Measurements from ENCODE around the gene CALM3.
"Not testable (repeated sequence)": the region's sequence is repeated elsewhere in the genome, so short reads cannot be mapped to it uniquely, and the experiment has no call there.

The CALM3 gene

DNA sequence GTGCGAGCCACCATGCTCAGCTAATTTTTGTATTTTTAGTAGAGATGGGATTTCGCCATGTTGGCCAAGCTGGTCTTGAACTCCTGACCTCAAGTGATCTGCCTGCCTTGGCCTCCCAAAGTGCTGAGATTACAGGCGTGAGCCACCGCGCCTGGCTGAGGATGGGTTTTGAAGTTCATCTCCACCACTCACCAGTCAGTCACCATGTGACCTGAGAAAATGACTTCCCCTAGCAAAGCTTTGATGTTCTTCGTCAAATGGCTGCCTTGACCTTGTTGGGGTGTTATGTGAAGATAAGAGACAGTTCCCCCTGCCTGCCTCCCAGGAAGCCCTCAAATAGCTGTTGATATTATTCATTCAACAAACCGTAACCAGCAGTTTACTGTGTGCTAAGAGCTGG is 27.8 kb downstream of the CALM3 start:
- in situ Hi-C loops (cut with MboI; ENCODE audit: low sequenced_read_pairs); H3K4me1 ChIP-seq; H3K27me3 ChIP-seq (ENCODE audit: low read depth); DNase-seq (ENCODE audit: low spot score in 2 of 2); H3K36me3 ChIP-seq (replicated peaks); H3K4me3 ChIP-seq; H3K9me3 ChIP-seq: not testable (repeated sequence)

DNA sequence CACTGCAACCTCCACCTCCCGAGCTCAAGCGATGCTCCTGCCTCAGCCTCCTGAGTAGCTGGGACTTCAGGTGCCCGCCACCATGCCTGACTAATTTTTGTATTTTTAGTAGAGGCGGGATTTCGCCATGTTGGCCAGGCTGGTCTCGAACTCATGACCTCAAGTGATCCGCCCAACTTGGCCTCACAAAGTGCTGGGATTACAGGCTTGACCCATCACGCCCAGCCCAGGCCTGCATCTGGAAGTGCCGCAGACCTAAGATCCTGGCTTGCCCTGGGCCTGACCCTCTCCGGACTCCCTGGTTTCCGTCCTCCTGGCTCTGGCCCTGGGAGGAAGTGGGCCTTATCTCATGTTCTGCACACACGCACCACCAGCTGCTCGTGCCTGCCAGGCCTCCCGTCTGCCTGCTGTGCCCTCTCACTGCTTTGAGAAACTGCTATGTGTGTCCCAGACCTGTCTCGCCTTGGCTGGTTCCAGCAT is 28.5 kb downstream of the CALM3 start:
- in situ Hi-C loops (cut with MboI; ENCODE audit: low sequenced_read_pairs): no loop called here
- no peaks in the 10 kb centered on the region for H3K36me3 ChIP-seq (replicated peaks)
- H3K4me3 ChIP-seq: no peak overlapping the region

DNA sequence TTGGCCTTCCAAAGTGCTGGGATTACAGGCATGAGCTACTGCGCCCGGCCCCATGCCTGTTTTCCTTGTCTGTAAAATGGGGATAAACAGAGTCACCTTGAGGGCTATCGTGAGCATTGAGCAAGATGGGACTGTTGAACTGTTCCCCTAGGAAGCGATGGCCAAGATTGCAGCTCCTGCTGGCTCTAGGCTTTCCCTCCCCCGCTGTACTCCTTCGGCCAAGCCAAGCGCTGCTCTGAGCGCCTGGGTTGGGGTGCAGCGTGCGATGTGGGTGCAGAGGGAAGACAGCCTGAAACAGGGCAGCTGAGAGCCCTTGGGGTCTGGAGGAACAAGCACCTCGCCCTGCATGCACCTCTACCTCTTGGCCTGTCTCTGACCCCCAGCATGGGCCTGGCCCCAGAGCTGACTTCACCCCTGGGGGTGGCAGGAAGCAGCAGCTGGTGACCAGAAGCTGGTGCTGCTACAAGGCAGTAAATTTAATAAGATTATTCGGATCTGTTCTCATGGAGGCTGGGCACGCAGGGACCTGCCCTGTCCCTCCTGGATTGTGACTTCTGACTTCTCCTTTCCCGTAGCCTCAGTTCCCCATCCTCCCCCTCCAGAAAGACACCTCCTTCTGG is 29.6 kb downstream of the CALM3 start:
- no peak for DNase-seq (ENCODE audit: low spot score in 2 of 2)
- Histone ChIP-seq H3K27me3 (ENCODE audit: low read depth) (no peaks in the 10 kb centered on the region), H3K36me3 (replicated peaks) (no peaks in the 10 kb centered on the region), H3K4me1 (peaks cover 5% of the 10 kb centered on the region), H3K4me3 (no peak overlapping the region), H3K9me3 (no peaks in the 10 kb centered on the region)
- in situ Hi-C loops (cut with MboI; ENCODE audit: low sequenced_read_pairs): no loop called here

More for the DNA sequence above, 28.5 kb downstream of the CALM3 start:
- no peak for DNase-seq (ENCODE audit: low spot score in 2 of 2)
- Histone ChIP-seq H3K9me3 (no peaks in the 10 kb centered on the region), H3K4me1 (peaks cover 5% of the 10 kb centered on the region), H3K27me3 (ENCODE audit: low read depth) (no peaks in the 10 kb centered on the region)

DNA sequence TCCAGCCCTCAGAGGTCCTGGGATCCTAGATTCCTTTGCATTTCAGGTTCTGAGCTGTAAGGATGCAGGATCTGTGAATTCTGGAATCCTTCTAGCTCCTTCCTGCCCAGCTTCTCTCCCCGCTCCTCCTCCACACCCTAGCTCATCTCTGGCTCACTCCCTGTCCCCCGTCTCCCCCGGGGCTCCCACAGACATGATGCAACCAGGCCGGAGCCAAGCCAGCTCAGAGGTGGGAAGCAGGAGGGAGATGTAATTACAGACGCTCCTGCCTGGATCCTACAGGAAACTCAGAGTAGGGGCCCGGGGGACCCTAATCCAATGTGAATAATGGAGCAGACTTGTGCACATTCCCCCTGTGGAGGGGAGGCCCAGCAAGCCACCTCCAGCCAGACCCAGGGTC is 30.4 kb downstream of the CALM3 start:
- H3K36me3 ChIP-seq (replicated peaks): no peaks in the 10 kb centered on the region
- in situ Hi-C loops (cut with MboI; ENCODE audit: low sequenced_read_pairs): no loop called here
- H3K4me3 ChIP-seq: no peak overlapping the region
- no peak for DNase-seq (ENCODE audit: low spot score in 2 of 2)
- peaks cover 5% of the 10 kb centered on the region for H3K4me1 ChIP-seq
- H3K9me3 ChIP-seq: no peaks in the 10 kb centered on the region
- H3K27me3 ChIP-seq (ENCODE audit: low read depth): no peaks in the 10 kb centered on the region

DNA sequence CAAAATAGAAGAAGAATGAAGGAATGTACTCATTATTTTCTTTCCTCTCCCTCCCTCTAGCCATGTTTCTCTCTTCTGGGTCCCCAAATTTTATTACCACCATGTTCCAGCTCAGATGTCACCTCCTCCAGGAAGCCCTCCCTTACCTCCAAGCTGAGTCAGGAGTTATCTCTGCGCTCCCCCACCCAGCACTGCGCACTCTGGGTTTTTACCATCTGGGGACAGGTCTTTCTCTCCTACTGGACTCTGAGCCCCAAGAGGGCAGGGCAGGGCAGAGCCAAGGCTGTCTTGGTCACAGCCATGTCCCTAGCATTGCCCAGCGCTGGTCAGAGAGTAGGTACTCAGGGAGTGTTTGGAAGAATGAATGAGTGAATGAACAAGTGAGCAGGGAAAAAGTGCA is 32.0 kb downstream of the CALM3 start:
- in situ Hi-C loops (cut with MboI; ENCODE audit: low sequenced_read_pairs): no loop called here
- Histone ChIP-seq H3K36me3 (replicated peaks) (no peaks in the 10 kb centered on the region), H3K4me1 (peaks cover 5% of the 10 kb centered on the region), H3K4me3 (no peak overlapping the region), H3K27me3 (ENCODE audit: low read depth) (no peaks in the 10 kb centered on the region), H3K9me3 (no peaks in the 10 kb centered on the region)
- no peak for DNase-seq (ENCODE audit: low spot score in 2 of 2)

DNA sequence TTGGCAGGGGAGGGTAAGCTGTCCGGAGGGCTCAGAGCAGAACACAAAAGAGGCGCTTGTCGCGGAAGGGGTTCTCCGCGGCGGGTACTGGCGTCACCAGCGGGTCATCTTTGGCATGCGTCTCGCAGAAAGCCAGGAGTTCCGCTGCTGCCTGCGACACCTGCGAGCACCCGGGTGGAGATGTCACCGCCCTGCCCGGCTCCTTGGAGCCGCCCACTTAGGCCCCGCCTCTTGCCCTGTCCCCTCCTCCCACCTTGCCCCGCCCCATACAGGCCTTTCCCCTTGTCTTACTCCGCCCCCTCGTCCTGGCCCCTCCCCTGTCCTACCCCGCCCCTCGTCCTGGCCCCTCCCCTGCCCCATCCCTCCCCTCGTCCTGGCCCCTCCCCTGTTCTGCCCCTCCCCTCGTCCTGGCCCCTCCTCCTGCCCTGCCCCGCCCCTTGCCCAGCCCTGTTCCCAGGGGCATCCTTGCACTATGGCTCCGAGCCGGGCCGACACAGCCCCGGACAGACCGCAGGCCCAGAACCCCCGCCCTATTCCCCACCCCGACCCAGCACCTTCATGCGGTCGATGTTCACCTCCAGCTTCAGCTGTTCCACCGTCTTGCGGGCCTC is 33.0 kb downstream of the CALM3 start:
- peaks cover 5% of the 10 kb centered on the region for H3K4me1 ChIP-seq
- H3K4me3 ChIP-seq: peak overlapping the region; percentile 38
- peak; percentile 70 to 97 for DNase-seq (ENCODE audit: low spot score in 2 of 2)
- H3K36me3 ChIP-seq (replicated peaks): no peaks in the 10 kb centered on the region
- in situ Hi-C loops (cut with MboI; ENCODE audit: low sequenced_read_pairs): no loop called here
- H3K27me3 ChIP-seq (ENCODE audit: low read depth): no peaks in the 10 kb centered on the region
- no peaks in the 10 kb centered on the region for H3K9me3 ChIP-seq

DNA sequence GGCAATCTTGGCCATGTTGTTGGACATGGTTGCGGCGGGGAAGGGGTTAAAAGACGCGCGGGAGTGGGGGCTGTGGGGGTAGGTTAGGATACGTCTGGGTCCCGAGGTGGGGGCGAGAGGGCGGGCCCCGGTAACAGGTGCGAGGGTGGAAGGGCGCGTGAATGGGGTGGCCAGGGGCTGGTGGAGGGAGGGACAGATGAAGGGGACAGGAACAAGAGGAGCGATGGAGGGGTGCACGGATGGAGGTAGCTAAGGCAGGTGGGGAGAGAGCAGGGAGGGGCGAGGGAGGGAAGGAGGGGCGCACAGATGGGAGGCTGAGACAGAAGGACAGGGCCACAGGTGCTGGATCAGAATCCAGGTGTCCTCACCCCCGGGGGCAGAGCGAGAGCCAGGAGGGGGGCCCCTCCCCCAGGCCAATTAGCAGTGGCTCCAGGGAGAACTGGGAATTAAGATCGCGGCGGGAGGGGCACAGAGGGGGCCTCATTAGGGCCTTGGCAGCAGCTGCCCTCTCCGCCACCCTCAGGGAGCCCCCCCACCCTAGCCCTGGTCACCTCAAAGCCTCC is 33.6 kb downstream of the CALM3 start:
- H3K4me1 ChIP-seq: peaks cover 5% of the 10 kb centered on the region
- DNase-seq (ENCODE audit: low spot score in 2 of 2): no peak
- peak overlapping the region; percentile 38 for H3K4me3 ChIP-seq
- H3K9me3 ChIP-seq: no peaks in the 10 kb centered on the region
- H3K36me3 ChIP-seq (replicated peaks): no peaks in the 10 kb centered on the region
- in situ Hi-C loops (cut with MboI; ENCODE audit: low sequenced_read_pairs): no loop called here
- H3K27me3 ChIP-seq (ENCODE audit: low read depth): no peaks in the 10 kb centered on the region

DNA sequence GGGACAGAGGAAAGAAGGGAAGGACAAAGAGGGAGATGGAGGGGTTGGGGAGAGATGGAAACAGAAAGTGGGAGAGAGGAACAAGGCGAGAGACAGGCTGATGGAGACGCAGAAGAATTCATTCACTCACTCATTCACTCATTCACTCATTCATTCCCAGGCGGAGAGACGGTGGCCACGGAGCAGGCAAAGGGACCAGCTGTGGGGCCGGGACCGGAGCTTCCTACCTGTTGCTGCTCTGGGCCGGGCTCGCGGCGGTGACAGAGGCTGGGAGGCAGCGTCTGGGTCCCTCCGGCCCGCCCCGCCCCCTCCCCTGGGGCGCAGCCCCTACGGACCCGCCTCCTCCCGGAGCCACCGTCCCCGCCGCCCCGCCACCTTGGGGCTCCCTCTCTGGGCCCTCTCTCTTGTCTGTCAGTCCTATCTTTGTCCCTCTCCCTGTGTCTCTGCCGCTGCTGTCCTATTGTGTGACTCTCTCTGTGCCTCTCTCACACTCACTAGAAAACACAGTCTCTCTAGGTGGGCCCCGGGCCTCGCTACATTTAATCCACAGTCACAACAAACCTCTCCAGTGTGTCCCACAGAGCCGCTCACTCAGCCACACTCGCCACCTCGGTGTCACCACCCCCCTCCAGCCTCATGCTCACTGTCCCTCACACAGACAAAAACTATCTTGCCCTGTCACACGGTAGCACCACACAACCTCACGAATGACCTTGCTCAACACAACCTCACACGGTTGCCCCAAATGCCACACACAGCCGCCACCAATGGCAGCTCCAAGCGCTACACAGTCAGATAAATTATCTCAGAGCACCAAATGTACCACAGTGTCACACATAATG is 35.0 kb downstream of the CALM3 start, which contains the start of gene GNG8:
Gene GNG8, minus strand, starts transcription at position 283 of the 842 bp plus-strand sequence. CDS start 1,520 bp downstream, outside the sequence.
- no peaks in the 10 kb centered on the region for H3K36me3 ChIP-seq (replicated peaks)
- no peak for DNase-seq (ENCODE audit: low spot score in 2 of 2)
- peaks cover 5% of the 10 kb centered on the region for H3K4me1 ChIP-seq
- H3K9me3 ChIP-seq: no peaks in the 10 kb centered on the region
- in situ Hi-C loops (cut with MboI; ENCODE audit: low sequenced_read_pairs): no loop called here
- no peaks in the 10 kb centered on the region for H3K27me3 ChIP-seq (ENCODE audit: low read depth)
- H3K4me3 ChIP-seq: no peak within 1 kb of the TSS

DNA sequence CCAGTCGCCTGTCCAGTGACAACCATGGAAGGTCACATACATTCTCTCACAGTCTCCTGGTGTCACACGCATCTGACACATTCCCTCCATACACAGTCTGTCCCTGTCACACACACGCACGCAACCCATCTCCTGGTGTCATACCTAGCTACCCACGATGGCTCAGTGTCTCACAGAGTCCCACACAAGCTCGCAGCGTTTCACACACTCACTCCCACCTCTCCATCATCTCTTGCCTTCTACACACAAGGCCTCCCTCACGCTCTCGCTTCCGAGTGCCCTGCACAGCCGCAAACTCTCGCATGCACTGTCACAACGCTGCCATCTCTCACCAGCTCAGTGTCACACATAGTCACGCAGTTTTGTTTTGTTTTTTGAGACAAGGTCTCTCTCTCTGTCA is 36.1 kb downstream of the CALM3 start:
- Histone ChIP-seq H3K36me3 (replicated peaks) (no peaks in the 10 kb centered on the region), H3K4me1 (peaks cover 5% of the 10 kb centered on the region), H3K4me3 (no peak overlapping the region), H3K9me3 (no peaks in the 10 kb centered on the region), H3K27me3 (ENCODE audit: low read depth) (no peaks in the 10 kb centered on the region)
- DNase-seq (ENCODE audit: low spot score in 2 of 2): no peak
- in situ Hi-C loops (cut with MboI; ENCODE audit: low sequenced_read_pairs): no loop called here

DNA sequence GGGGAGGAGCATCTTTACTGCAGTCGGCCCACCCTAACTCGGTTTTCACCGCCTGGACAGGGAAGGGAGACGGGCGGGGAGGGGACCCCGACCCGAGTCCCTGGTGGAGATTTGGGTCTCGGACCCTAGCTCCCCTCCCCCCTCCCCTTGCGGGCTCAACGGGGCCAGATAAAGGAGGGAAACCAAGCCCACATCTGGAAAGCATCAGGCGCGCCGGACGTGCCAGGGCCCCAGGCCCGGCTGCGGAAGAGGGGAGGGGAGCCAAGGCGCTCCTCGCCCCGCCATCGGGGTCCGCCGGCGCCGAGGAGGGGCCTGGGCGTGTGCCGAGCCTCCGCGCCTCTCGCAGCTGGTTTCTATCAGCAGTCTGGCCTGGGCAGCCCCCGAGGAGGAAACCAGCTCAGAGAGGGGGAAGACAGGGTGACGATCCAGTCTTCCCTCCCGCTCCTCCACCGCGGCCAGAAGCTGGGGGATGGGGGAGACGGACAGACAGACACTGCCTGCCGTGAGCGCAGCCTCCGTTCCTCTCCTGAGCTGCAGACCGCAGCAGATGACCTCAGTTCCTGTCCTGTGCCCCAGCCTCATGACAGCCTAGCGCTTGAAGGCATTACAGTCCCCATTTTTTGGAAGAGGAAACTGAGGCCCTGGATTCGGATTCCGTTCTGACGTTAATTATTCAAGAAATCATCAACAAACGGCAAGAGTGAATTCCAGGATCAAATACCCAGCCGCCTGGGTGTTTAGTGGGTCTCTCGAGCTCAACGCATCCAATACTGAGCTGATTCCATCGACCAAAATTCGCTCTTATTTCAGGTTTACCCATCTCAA is 38.4 kb downstream of the CALM3 start:
- in situ Hi-C loops (cut with MboI; ENCODE audit: low sequenced_read_pairs): no loop called here
- no peaks in the 10 kb centered on the region for H3K27me3 ChIP-seq (ENCODE audit: low read depth)
- no peaks in the 10 kb centered on the region for H3K36me3 ChIP-seq (replicated peaks)
- no peaks in the 10 kb centered on the region for H3K4me1 ChIP-seq
- H3K9me3 ChIP-seq: no peaks in the 10 kb centered on the region
- no peak for DNase-seq (ENCODE audit: low spot score in 2 of 2)
- peak overlapping the region; percentile 48 for H3K4me3 ChIP-seq

DNA sequence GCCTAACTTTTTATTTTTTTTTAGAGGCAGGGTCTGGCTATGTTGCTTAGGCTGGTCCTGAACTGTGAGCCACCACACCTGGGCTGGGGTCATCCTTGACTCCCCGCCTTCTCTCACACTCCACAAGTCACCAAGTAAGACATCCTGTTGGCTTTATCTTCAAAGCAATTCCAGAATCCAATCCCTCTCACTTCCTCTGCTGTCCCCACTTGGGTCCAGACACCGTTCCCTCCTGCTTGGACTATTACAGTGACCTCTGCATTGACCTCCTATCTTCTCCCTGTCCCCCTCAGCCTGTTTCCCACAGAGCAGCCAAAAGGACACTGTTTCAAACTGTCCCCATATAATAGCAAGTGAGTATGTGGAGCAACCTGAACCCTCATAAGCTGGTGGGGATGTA is 39.5 kb downstream of the CALM3 start:
- H3K4me1 ChIP-seq: no peaks in the 10 kb centered on the region
- H3K36me3 ChIP-seq (replicated peaks): no peaks in the 10 kb centered on the region
- H3K27me3 ChIP-seq (ENCODE audit: low read depth): no peaks in the 10 kb centered on the region
- DNase-seq (ENCODE audit: low spot score in 2 of 2): no peak
- in situ Hi-C loops (cut with MboI; ENCODE audit: low sequenced_read_pairs): no loop called here
- H3K4me3 ChIP-seq: no peak overlapping the region
- no peaks in the 10 kb centered on the region for H3K9me3 ChIP-seq

DNA sequence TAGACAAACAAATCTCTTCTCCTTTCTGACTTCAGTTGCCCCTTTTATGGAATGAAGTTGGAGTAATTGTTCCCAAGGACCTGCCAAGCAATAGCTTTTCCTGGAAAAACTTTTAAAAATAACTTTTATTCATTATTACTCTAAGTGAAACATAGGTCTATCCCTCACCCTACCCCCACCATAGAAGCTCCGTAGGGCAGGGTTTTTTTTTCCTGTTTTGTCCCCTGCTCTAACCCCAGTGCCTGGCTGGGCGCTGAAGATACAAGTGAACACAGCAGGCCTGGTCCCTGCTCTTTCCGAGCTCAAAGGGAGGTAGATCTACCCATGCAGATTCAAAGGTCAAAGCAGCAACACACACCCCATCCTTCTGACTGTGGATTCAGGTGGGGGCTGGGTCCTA is 43.6 kb downstream of the CALM3 start:
- H3K27me3 ChIP-seq (ENCODE audit: low read depth): no peaks in the 10 kb centered on the region
- in situ Hi-C loops (cut with MboI; ENCODE audit: low sequenced_read_pairs): no loop called here
- no peaks in the 10 kb centered on the region; the same call in 1 of the 2 replicates for H3K9me3 ChIP-seq
- H3K4me1 ChIP-seq: no peaks in the 10 kb centered on the region
- no peak overlapping the region for H3K4me3 ChIP-seq
- DNase-seq (ENCODE audit: low spot score in 2 of 2): no peak
- no peaks in the 10 kb centered on the region for H3K36me3 ChIP-seq (replicated peaks)

DNA sequence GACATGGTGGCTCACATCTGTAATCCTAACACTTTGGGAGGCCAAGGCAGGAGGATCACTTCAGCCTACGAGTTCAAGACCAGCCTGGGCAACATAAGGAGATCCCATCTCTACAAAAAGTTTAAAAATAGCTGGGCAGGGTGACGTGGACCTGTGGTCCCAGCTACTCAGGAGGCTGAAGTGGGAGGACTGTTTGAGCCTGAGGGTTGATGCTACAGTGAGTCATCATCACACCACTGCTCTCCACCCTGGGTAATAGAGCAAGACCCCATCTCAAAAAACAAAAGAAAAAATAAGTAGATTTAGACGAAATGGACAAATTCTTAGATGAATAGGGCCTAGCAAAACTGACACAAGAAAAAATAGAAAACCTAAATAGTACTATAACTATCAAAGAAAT is 45.3 kb downstream of the CALM3 start:
- no peaks in the 10 kb centered on the region; the same call in 1 of the 2 replicates for H3K9me3 ChIP-seq
- no peak for DNase-seq (ENCODE audit: low spot score in 2 of 2)
- H3K36me3 ChIP-seq (replicated peaks): no peaks in the 10 kb centered on the region
- no peak overlapping the region for H3K4me3 ChIP-seq
- in situ Hi-C loops (cut with MboI; ENCODE audit: low sequenced_read_pairs): no loop called here
- H3K4me1 ChIP-seq: no peaks in the 10 kb centered on the region
- H3K27me3 ChIP-seq (ENCODE audit: low read depth): no peaks in the 10 kb centered on the region

All from HAP-1 (cell line).